Stimulated activated CD4-positive, alpha-beta T cell treated with anti-CD3 and anti-CD28 coated beads, Interleukin-2, amount 100 ng/mL, for 24 hours (primary cell): ENCODE results near the gene ZNF254.
"Not testable (repeated sequence)": the region's sequence is repeated elsewhere in the genome, so short reads cannot be mapped to it uniquely, and the experiment has no call there.

Experiments
- DNase-seq, 2 donors: peaks; one replicate each; pipeline ENCODE4 v3.0.0-alpha.2; 2020

ZNF254 gene

GRCh38 chr19:24073807-24074206 lies 13.2 kb upstream of the ZNF254 start:
- no peak for DNase-seq

- no peak for DNase-seq
These were observed 12.1 kb upstream of the ZNF254 start for GRCh38 chr19:24074720-24075454.

GRCh38 chr19:24075530-24075929 lies 11.5 kb upstream of the ZNF254 start:
- DNase-seq: not testable (repeated sequence)

GRCh38 chr19:24078680-24079079 lies 8.3 kb upstream of the ZNF254 start:
- DNase-seq: no peak

GRCh38 chr19:24081056-24081455 lies 5.9 kb upstream of the ZNF254 start:
- no peak for DNase-seq

GRCh38 chr19:24098359-24098758 lies 11.4 kb downstream of the ZNF254 start:
- no peak for DNase-seq

GRCh38 chr19:24099829-24100228 lies 12.8 kb downstream of the ZNF254 start:
- DNase-seq: no peak

- DNase-seq: not testable (repeated sequence)
These were observed 13.6 kb downstream of the ZNF254 start for GRCh38 chr19:24100597-24100996.

- DNase-seq: no peak
These were observed 14.6 kb downstream of the ZNF254 start for GRCh38 chr19:24101459-24102115.

- no peak for DNase-seq
These were observed 40.6 kb downstream of the ZNF254 start for GRCh38 chr19:24127601-24128000.

- no peak for DNase-seq
These were observed 53.1 kb downstream of the ZNF254 start for GRCh38 chr19:24140099-24140498.

GRCh38 chr19:24140591-24140990 lies 53.6 kb downstream of the ZNF254 start:
- DNase-seq: no peak

GRCh38 chr19:24141612-24142011 lies 54.6 kb downstream of the ZNF254 start:
- no peak for DNase-seq

GRCh38 chr19:24142771-24143170 lies 55.8 kb downstream of the ZNF254 start:
- no peak for DNase-seq

- DNase-seq: no peak
These were observed 72.7 kb downstream of the ZNF254 start for GRCh38 chr19:24159707-24160106.

GRCh38 chr19:24166055-24166454 lies 79.1 kb downstream of the ZNF254 start:
- DNase-seq: no peak

- no peak for DNase-seq
These were observed 86.9 kb downstream of the ZNF254 start for GRCh38 chr19:24173882-24174281.

- no peak for DNase-seq
These were observed 90.7 kb downstream of the ZNF254 start for GRCh38 chr19:24177686-24178085.

- DNase-seq: no peak
These were observed 91.2 kb downstream of the ZNF254 start for GRCh38 chr19:24178207-24178606.
